Endodermal cell (in vitro differentiated cells): ENCODE measurements around the gene PRSS21. TPM values are rescaled to one million over a fixed set of nuclear protein-coding genes. Genes with fewer than 3 reads are reported as not detected.

Experiments
- DNase-seq: peaks from one replicate; pipeline ENCODE4 v3.0.0-alpha.2; 2017
- H3K27ac ChIP-seq: 2 replicates; pipeline ENCODE4 v1.5.1; 2013; ENCODE audit warnings: mild to moderate bottlenecking, low read depth, low read length, moderate library complexity
- H3K27me3 ChIP-seq: 2 replicates; pipeline ENCODE4 v1.6.1; 2013; ENCODE audit warnings: mild to moderate bottlenecking, low read length, moderate library complexity; ENCODE audit not compliant: insufficient read depth, control insufficient read depth, poor library complexity, severe bottlenecking
- H3K36me3 ChIP-seq: 2 replicates; pipeline ENCODE4 v1.7.0; 2013; ENCODE audit warnings: mild to moderate bottlenecking, low read length, moderate library complexity; ENCODE audit not compliant: control insufficient read depth, insufficient read depth
- H3K4me1 ChIP-seq: one replicate; pipeline ENCODE4 v1.7.0; 2013; ENCODE audit warnings: low read length; ENCODE audit not compliant: control insufficient read depth, insufficient read depth
- H3K4me3 ChIP-seq: 2 replicates; pipeline ENCODE4 v1.5.1; 2013; ENCODE audit warnings: mild to moderate bottlenecking, low read length, moderate library complexity
- H3K9ac ChIP-seq: 2 replicates; pipeline ENCODE4 v1.6.1; 2013; ENCODE audit warnings: mild to moderate bottlenecking, low read length, moderate library complexity; ENCODE audit not compliant: poor library complexity, severe bottlenecking; ENCODE audit errors: extremely low read depth
- H3K9me3 ChIP-seq: 2 replicates; pipeline ENCODE4 v1.6.1; 2013; ENCODE audit warnings: mild to moderate bottlenecking, low read length, moderate library complexity; ENCODE audit not compliant: control insufficient read depth
- H3K27ac Mint-ChIP-seq: 2 replicates; pipeline ENCODE4 v1.8.0; 2020; ENCODE audit warnings: mixed read lengths
- H3K27me3 Mint-ChIP-seq: 2 replicates; pipeline ENCODE4 v1.8.0; 2021; ENCODE audit warnings: mild to moderate bottlenecking, mixed read lengths; ENCODE audit not compliant: insufficient read depth
- H3K36me3 Mint-ChIP-seq: 2 replicates; pipeline ENCODE4 v1.8.0; 2020; ENCODE audit warnings: low read depth, mixed read lengths
- H3K4me1 Mint-ChIP-seq: 2 replicates; pipeline ENCODE4 v1.8.0; 2020; ENCODE audit warnings: mixed read lengths
- H3K4me3 Mint-ChIP-seq: 2 replicates; pipeline ENCODE4 v1.8.0; 2020; ENCODE audit warnings: mild to moderate bottlenecking, moderate library complexity, mixed read lengths
- H3K9me3 Mint-ChIP-seq: 2 replicates; pipeline ENCODE4 v1.8.0; 2020; ENCODE audit warnings: mild to moderate bottlenecking, mixed read lengths
- CTCF ChIP-seq: fragments of 200-600 bp; sonication (generic); conservative IDR thresholded peaks from 2 replicates; pipeline ENCODE4 v1.5.0; 2021; ENCODE audit warnings: antibody characterized with exemption, mild to moderate bottlenecking
- WGBS, 2 experiments: methylation state at CpG; one replicate each; pipeline versions ENCODE4 v1.1.5 to v1.1.7; 2013; ENCODE audit warnings: missing lambda C conversion rate in 2 of 2, mixed read lengths in 1 of 2; ENCODE audit not compliant: insufficient coverage in 1 of 2, insufficient read length in 1 of 2; 5-methylcytosine and 5-hydroxymethylcytosine counted together
- total RNA-seq, 2 donors: library from RNA; stranded (reverse); fragmentation: NEBNext Ultra II Directional in 1 of 2; extraction: Animal tissue kit (Norgen Biotek cat#: 25700) in 1 of 2; gene quantifications; 2 replicates in 1 of 2; 3 replicates in 1 of 2; pipeline ENCODE4 v1.2.1, GENCODE V29; 2021

Gene PRSS21
- total RNA-seq, 2 donors from 2014 or later, result not detected

DNA sequence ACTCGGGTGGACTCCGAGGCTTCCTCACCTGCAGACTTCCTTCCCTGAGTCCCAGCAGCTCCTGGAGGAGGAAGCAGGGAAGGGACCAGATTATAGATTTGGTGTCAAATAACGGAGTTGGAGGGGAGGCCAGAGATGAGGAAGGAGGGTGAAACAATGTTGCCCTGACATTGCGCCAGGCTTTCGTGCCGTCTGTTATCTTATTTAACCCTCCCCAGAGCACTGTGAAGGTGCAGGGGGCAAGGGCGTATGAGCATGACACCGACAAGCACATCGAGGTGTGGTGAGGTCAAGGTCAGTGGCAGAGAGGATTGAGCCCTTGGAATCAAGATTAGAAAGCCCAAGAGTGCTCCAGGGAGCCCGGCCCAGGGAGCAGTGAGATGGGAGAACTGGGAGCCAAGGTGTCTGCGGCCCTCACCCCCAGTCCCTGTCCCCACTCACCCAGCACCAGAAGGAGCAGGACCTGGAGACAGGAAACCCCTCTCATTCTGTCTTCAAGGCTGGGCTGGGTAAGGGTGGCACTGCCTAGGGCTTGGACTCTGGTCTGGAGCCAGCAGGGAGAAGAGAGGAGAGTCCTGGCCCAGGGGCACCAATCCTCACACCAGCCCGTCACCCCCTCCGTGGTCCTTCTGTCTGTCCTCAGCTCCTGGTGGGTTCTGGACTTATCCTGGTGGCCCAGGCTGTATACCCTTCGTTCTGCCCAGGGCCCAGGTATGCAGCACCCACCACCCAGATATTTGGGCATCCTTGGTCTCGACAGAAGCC lies 30.8 kb upstream of the PRSS21 start:
- 90% methylated on average over 11 to 15 of the region's 15 CpGs for WGBS, 2 experiments
- Histone ChIP-seq H3K36me3 (no peaks in the 10 kb centered on the region), H3K9me3 (no peaks in the 10 kb centered on the region), H3K9ac (no peak overlapping the region), H3K27ac (no peak overlapping the region), H3K4me3 (no peak overlapping the region), H3K4me1 (peaks cover 5% of the 10 kb centered on the region), H3K27me3 (peaks cover 28% of the 10 kb centered on the region)
- Mint-ChIP-seq H3K27me3 (peaks cover 22% of the 10 kb centered on the region), H3K27ac (no peak overlapping the region), H3K4me3 (no peak overlapping the region), H3K4me1 (peaks cover 2% of the 10 kb centered on the region), H3K36me3 (no peaks in the 10 kb centered on the region), H3K9me3 (no peaks in the 10 kb centered on the region)
- TF ChIP-seq CTCF, result no peak
- peak; percentile 43 for DNase-seq

DNA sequence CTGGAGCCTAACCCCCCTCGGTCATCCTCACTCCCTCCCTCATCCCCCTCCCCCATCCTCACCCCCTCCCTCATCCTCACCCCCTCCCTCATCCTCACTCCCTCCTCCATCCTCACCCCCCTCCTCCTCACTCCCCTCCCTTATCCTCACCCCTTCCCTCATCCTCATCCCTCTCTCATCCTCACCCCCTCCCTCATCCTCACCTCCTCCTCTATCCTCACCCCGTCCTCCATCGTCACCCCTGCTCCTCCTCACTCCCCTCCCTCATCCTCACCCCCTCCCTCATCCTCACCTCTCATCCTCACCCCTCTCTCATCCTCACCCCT lies 30.2 kb upstream of the PRSS21 start:
- no peak for TF ChIP-seq CTCF
- Histone ChIP-seq H3K27ac (no peak overlapping the region), H3K36me3 (no peaks in the 10 kb centered on the region), H3K4me3 (no peak overlapping the region), H3K27me3 (peaks cover 28% of the 10 kb centered on the region), H3K4me1 (peaks cover 5% of the 10 kb centered on the region), H3K9ac (no peak overlapping the region), H3K9me3 (no peaks in the 10 kb centered on the region)
- no peaks in the 10 kb centered on the region for H3K36me3 Mint-ChIP-seq
- H3K27ac Mint-ChIP-seq, result no peak overlapping the region
- peaks cover 23% of the 10 kb centered on the region for H3K27me3 Mint-ChIP-seq
- H3K4me1 Mint-ChIP-seq, result peaks cover 2% of the 10 kb centered on the region
- WGBS, 2 experiments, result 62% methylated on average over 2 of the region's 3 CpGs; no CpG with 5 or more reads in 1 of the 2 experiments
- no peaks in the 10 kb centered on the region for H3K9me3 Mint-ChIP-seq
- H3K4me3 Mint-ChIP-seq, result no peak overlapping the region
- no peak for DNase-seq

GRCh38 chr16:2787406-2787805 lies 29.6 kb upstream of the PRSS21 start, which contains the start of gene PRSS33:
PRSS33 (minus strand) TSS chr16:2787560; CDS start chr16:2786547, 1,013 bp downstream.
- H3K9me3 ChIP-seq, result no peaks in the 10 kb centered on the region
- no peak for DNase-seq
- H3K4me3 Mint-ChIP-seq, result no peak within 1 kb of the TSS
- no peak within 1 kb of the TSS for H3K9ac ChIP-seq
- H3K27ac Mint-ChIP-seq, result no peak within 1 kb of the TSS
- peaks cover 2% of the 10 kb centered on the region for H3K4me1 Mint-ChIP-seq
- peaks cover 28% of the 10 kb centered on the region for H3K27me3 ChIP-seq
- no peak for TF ChIP-seq CTCF
- no peak within 1 kb of the TSS for H3K4me3 ChIP-seq
- 72 to 82% methylated on average over 5 to 10 of the region's 10 CpGs for WGBS, 2 experiments
- H3K27ac ChIP-seq, result no peak within 1 kb of the TSS
- H3K4me1 ChIP-seq, result peaks cover 5% of the 10 kb centered on the region
- H3K36me3 Mint-ChIP-seq, result no peaks in the 10 kb centered on the region
- H3K27me3 Mint-ChIP-seq, result peaks cover 25% of the 10 kb centered on the region
- H3K36me3 ChIP-seq, result no peaks in the 10 kb centered on the region
- no peaks in the 10 kb centered on the region for H3K9me3 Mint-ChIP-seq
